Panc1 (cell line): ENCODE results near the gene APP. TPM values are rescaled to one million over a fixed set of nuclear protein-coding genes. Genes with fewer than 3 reads are reported as not detected.

ENCODE experiments used
- ATAC-seq: fragments of 200-7000 bp; cut with Tn5 transposase; 2 replicates; pipeline ENCODE4 v1.9.1; 2020; ENCODE audit warnings: mild to moderate bottlenecking, moderate library complexity
- BruUV-seq: library from RNA; stranded (reverse); fragments of 400-500 nt; replicated peaks from 2 replicates; lab custom pipeline; 2021; lab: Mats Ljungman, UMichigan
- CTCF ChIA-PET: fragments of 300-600 bp; sonication (Branson Sonifier 250); formaldehyde crosslinking; loops from one replicate; lab custom pipeline; 2022; ENCODE audit warnings: antibody characterized with exemption; lab: Charles Lee
- POLR2A ChIA-PET: fragments of 300-600 bp; sonication (Branson Sonifier 250); formaldehyde crosslinking; loops from one replicate; lab custom pipeline; 2022; ENCODE audit warnings: antibody characterized with exemption; lab: Charles Lee
- DNase-seq: peaks from one replicate; pipeline ENCODE4 v3.0.0-alpha.2; 2010; ENCODE audit warnings: low read depth, low spot score
- H3K27ac ChIP-seq: 2 replicates; pipeline ENCODE4 v1.5.1; 2011; ENCODE audit warnings: mild to moderate bottlenecking, low read length, inconsistent platforms
- H3K27me3 ChIP-seq: fragments of 200-500 bp; sonication (Bioruptor generic); 2 replicates; pipeline ENCODE4 v1.6.0; 2014; ENCODE audit warnings: low read length, inconsistent platforms; ENCODE audit not compliant: control insufficient read depth, insufficient read depth
- H3K36me3 ChIP-seq: fragments of 200-500 bp; sonication (Bioruptor generic); 2 replicates; pipeline ENCODE4 v1.5.1; 2014; ENCODE audit warnings: inconsistent platforms, mild to moderate bottlenecking, low read length, moderate library complexity; ENCODE audit not compliant: control insufficient read depth, insufficient read depth
- H3K4me1 ChIP-seq: 2 replicates; pipeline ENCODE4 v1.5.1; 2011; ENCODE audit warnings: inconsistent platforms, mild to moderate bottlenecking, low read length, moderate library complexity; ENCODE audit not compliant: control insufficient read depth, insufficient read depth
- H3K4me3 ChIP-seq, 2 experiments: 2 replicates each; pipeline ENCODE4 v1.5.1; 2011 to 2012; ENCODE audit warnings: low read depth in 2 of 2, low read length in 2 of 2, mild to moderate bottlenecking in 2 of 2, inconsistent platforms in 1 of 2, moderate library complexity in 1 of 2
- H3K9me3 ChIP-seq: fragments of 200-500 bp; sonication (Bioruptor generic); 2 replicates; pipeline ENCODE4 v1.5.1; 2014; ENCODE audit warnings: low read depth, mild to moderate bottlenecking, inconsistent platforms, low read length, moderate library complexity; ENCODE audit not compliant: control insufficient read depth, insufficient read depth
- CTCF ChIP-seq: fragments of 450-650 bp; IDR thresholded peaks from 2 replicates; pipeline ENCODE4 v1.5.1; 2017; ENCODE audit warnings: mild to moderate bottlenecking
- POLR2AphosphoS5 ChIP-seq: IDR thresholded peaks from 2 replicates; pipeline ENCODE4 v1.6.1; 2012; ENCODE audit warnings: mild to moderate bottlenecking, low read depth, low read length, moderate library complexity
- REST ChIP-seq, 2 experiments: IDR thresholded peaks; 2 replicates each; pipeline ENCODE4 v1.6.1; 2011 to 2012; ENCODE audit warnings: low read depth in 2 of 2, control low read depth in 1 of 2, low read length in 1 of 2, mild to moderate bottlenecking in 1 of 2, moderate library complexity in 1 of 2; ENCODE audit not compliant: insufficient read depth in 1 of 2
- SIN3A ChIP-seq: IDR thresholded peaks from 2 replicates; pipeline ENCODE4 v1.6.1; 2012; ENCODE audit warnings: low read depth, mild to moderate bottlenecking, low read length, moderate library complexity, borderline replicate concordance; ENCODE audit not compliant: insufficient read depth
- TCF7L2 ChIP-seq: IDR thresholded peaks from 2 replicates; pipeline ENCODE4 v1.6.1; 2011; ENCODE audit warnings: mild to moderate bottlenecking, low read depth, low read length, inconsistent platforms
- in situ Hi-C: cut with HindIII; loops from 2 replicates; pipeline ENCODE4 v1.10.0; 2016; ENCODE audit warnings: low sequenced_read_pairs, low pct_unique_long_range_greater_than_20kb
- intact Hi-C: fragments of 100-400 bp; cut with micrococcal nuclease; formaldehyde crosslinking; loops from one replicate; pipeline ENCODE4 v1.10.0; 2022; ENCODE audit not compliant: unreplicated experiment
- total RNA-seq: library from RNA; stranded (reverse); gene quantifications from one replicate; pipeline ENCODE4 v1.2.1, GENCODE V29; 2021; ENCODE audit not compliant: unreplicated experiment

APP gene
- total RNA-seq, 1 experiment from 2014 or later = 542 TPM

DNA sequence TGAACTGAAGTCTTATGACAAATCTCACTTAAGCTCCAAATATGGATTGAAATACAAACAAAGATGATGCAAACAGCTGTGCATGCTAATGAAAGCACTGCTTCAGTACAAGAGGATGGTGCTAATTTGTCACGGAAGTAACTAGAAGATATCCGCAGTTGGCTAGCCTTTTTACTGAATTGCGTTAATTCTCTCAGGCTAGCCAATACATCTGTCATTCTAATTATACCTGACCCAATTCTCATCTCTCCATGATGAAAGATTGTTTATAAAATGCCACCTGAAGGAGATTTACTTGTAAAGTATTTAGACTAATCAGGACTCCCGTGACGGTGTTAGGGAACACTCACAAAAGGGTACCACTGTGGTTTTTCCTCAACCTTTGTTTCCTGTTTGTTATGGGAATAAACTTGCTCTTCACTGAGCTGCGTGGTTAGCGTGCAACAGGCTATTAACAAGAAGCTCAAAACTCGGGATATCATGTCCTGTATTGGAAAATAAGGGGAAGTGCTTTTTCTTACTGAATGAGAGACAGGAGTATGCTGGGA lies 162.5 kb downstream of the APP start:
- ATAC-seq (no peak), DNase-seq (no peak)
- Histone ChIP-seq H3K27me3 (no peaks in the 10 kb centered on the region), H3K4me1 (no peaks in the 10 kb centered on the region; the same call in 1 of the 2 replicates), H3K4me3 (no peak overlapping the region), H3K36me3 (no peaks in the 10 kb centered on the region; the same call in 1 of the 2 replicates), H3K27ac (no peak overlapping the region), H3K9me3 (no peaks in the 10 kb centered on the region)
- TF ChIP-seq TCF7L2 = no peak
- no peak for TF ChIP-seq SIN3A
- no peak for TF ChIP-seq POLR2AphosphoS5
- TF ChIP-seq REST (IDR thresholded peaks at IDR 0.05; ENCODE audit: insufficient read depth in 1 of 2, low read depth in 2 of 2, low read length in 1 of 2) = no peak
- TF ChIP-seq CTCF = no peak
- intact Hi-C loops (no loop called here), in situ Hi-C loops (no loop called here)
- ChIA-PET POLR2A (no interaction called here), CTCF (no interaction called here)
- no TSS peak for BruUV-seq

DNA sequence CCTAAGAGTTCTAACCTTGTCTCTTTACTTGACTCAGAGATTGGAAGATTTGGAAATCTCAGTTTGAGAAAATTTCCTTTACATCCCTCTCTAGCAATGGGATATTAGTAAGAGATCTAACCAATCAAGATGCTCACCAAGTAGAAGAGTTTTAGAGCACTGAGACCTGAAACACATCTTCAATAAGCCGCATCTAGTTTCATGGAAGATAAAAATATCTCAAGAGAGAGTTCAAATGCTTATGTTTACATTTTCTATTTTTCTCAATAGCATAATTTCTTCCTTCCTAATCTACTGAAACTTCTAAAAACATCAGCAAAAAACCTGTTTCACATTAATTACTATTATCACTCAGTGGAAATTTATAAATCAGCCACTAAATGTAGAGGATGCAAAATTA lies 165.1 kb downstream of the APP start:
- ChIA-PET CTCF (no interaction called here), POLR2A (no interaction called here)
- no peaks in the 10 kb centered on the region; the same call in 1 of the 2 replicates for H3K4me1 ChIP-seq
- H3K27ac ChIP-seq = no peak overlapping the region
- in situ Hi-C loops = no loop called here
- H3K4me3 ChIP-seq = no peak overlapping the region
- BruUV-seq = TSS peak; percentile 23
- no peaks in the 10 kb centered on the region for H3K27me3 ChIP-seq
- ATAC-seq = no peak
- no peak for DNase-seq
- intact Hi-C loops = no loop called here
- TF ChIP-seq SIN3A = no peak
- no peak for TF ChIP-seq POLR2AphosphoS5
- no peak for TF ChIP-seq TCF7L2
- TF ChIP-seq REST (IDR thresholded peaks at IDR 0.05; ENCODE audit: insufficient read depth in 1 of 2, low read depth in 2 of 2, low read length in 1 of 2) = no peak
- H3K36me3 ChIP-seq = no peaks in the 10 kb centered on the region; the same call in 1 of the 2 replicates
- H3K9me3 ChIP-seq = no peaks in the 10 kb centered on the region
